Hepatocyte (in vitro differentiated cells): ENCODE data around the gene FGF19.

Experiments used
- CTCF ChIP-seq: fragments of 200-600 bp; sonication (generic); IDR thresholded peaks from 2 replicates; pipeline ENCODE4 v1.5.1; 2016; ENCODE audit warnings: antibody characterized with exemption, mild to moderate bottlenecking; ENCODE audit not compliant: poor library complexity
- EZH2phosphoT487 ChIP-seq: fragments of 200-600 bp; sonication (generic); IDR thresholded peaks from one replicate; pipeline ENCODE4 v1.6.1; 2018; ENCODE audit warnings: antibody characterized with exemption, mild to moderate bottlenecking, low read depth, moderate library complexity; ENCODE audit not compliant: unreplicated experiment, severe bottlenecking

GRCh38 chr11:69689484-69690319 is 14.1 kb downstream of the FGF19 start:
- TF ChIP-seq CTCF (no peak), EZH2phosphoT487 (no peak)
